Nephron (organoid): ENCODE results near the gene ARNT2.
A peak's percentile ranks its signal among the peaks of the same experiment; 100 is the strongest.

Experiments used
- H3K27ac Mint-ChIP-seq, 3 experiments: 2 replicates each; pipeline ENCODE4 v1.8.0; 2020; ENCODE audit warnings: mixed read lengths in 3 of 3, mild to moderate bottlenecking in 2 of 3, moderate library complexity in 1 of 3
- H3K27me3 Mint-ChIP-seq: 2 replicates; pipeline ENCODE4 v1.8.0; 2021; ENCODE audit warnings: low read depth, mild to moderate bottlenecking, moderate library complexity, mixed read lengths
- H3K36me3 Mint-ChIP-seq: 2 replicates; pipeline ENCODE4 v1.8.0; 2020; ENCODE audit warnings: low read depth, mixed read lengths
- H3K4me1 Mint-ChIP-seq: 2 replicates; pipeline ENCODE4 v1.8.0; 2020; ENCODE audit warnings: mixed read lengths
- H3K4me3 Mint-ChIP-seq, 3 experiments: 2 replicates each; pipeline ENCODE4 v1.8.0; 2020; ENCODE audit warnings: mild to moderate bottlenecking in 3 of 3, mixed read lengths in 3 of 3, moderate library complexity in 2 of 3
- H3K9me3 Mint-ChIP-seq: 2 replicates; pipeline ENCODE4 v1.8.0; 2020; ENCODE audit warnings: mixed read lengths
- TF ChIP-seq, protein P1 (sequence below), 3 experiments: fragments of 200-600 bp; sonication (generic); IDR thresholded peaks; one replicate each; pipeline ENCODE4 v1.5.0; 2021; ENCODE audit warnings: antibody characterized with exemption in 3 of 3; ENCODE audit not compliant: unreplicated experiment in 3 of 3

ARNT2 gene

GRCh38 chr15:80478075-80478474, 73.9 kb downstream of the ARNT2 start:
- Mint-ChIP-seq H3K4me1 (peaks cover 56% of the 10 kb centered on the region), H3K27me3 (no peaks in the 10 kb centered on the region), H3K36me3 (peaks cover 77% of the 10 kb centered on the region), H3K4me3 (no peak overlapping the region), H3K27ac (no peak overlapping the region), H3K9me3 (peaks cover 6% of the 10 kb centered on the region)
- TF ChIP-seq, protein P1, sequence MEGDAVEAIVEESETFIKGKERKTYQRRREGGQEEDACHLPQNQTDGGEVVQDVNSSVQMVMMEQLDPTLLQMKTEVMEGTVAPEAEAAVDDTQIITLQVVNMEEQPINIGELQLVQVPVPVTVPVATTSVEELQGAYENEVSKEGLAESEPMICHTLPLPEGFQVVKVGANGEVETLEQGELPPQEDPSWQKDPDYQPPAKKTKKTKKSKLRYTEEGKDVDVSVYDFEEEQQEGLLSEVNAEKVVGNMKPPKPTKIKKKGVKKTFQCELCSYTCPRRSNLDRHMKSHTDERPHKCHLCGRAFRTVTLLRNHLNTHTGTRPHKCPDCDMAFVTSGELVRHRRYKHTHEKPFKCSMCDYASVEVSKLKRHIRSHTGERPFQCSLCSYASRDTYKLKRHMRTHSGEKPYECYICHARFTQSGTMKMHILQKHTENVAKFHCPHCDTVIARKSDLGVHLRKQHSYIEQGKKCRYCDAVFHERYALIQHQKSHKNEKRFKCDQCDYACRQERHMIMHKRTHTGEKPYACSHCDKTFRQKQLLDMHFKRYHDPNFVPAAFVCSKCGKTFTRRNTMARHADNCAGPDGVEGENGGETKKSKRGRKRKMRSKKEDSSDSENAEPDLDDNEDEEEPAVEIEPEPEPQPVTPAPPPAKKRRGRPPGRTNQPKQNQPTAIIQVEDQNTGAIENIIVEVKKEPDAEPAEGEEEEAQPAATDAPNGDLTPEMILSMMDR (IDR thresholded peaks at IDR 0.05; ENCODE audit: unreplicated experiment in 3 of 3), result no peak

GRCh38 chr15:80479191-80479590, 75.0 kb downstream of the ARNT2 start:
- Mint-ChIP-seq H3K4me1 (peaks cover 56% of the 10 kb centered on the region), H3K27ac (no peak overlapping the region), H3K4me3 (no peak overlapping the region), H3K36me3 (peaks cover 66% of the 10 kb centered on the region), H3K9me3 (peaks cover 6% of the 10 kb centered on the region), H3K27me3 (no peaks in the 10 kb centered on the region)
- TF ChIP-seq, protein P1 (IDR thresholded peaks at IDR 0.05; ENCODE audit: unreplicated experiment in 3 of 3), result no peak

DNA sequence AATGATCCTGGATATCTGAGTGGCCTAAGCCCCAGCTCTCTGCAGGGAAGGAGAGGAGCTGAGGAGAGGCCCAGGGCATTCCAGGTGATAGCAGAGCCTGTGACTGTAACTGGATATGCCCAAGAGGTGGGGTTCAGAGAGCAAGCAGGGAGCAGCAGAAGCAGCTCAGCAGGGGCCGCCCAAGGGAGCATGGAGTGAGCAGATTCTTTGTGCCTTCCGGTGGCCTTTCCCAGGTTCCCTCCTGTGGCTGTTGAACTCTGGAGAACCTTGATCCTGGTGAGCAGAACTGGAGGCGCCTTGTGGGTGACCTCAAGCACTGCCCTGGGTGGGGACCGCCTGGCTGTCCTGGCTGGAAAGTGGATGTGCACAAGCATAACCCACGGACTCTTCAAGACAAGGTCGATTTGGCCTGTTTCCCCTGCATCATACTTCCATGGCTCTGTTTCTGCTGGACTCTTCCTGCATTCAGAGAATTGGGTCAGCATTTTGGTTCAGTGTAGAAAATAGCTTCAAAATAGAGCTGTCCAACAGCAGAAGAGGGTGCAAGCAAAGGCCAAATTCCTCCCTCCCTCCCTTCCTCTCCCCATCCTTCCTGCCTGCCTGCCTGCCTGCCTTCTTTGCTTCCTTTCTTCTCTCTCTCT, 76.1 kb downstream of the ARNT2 start:
- H3K4me1 Mint-ChIP-seq, result peaks cover 60% of the 10 kb centered on the region

GRCh38 chr15:80480909-80481308, 76.7 kb downstream of the ARNT2 start:
- Mint-ChIP-seq H3K36me3 (peaks cover 54% of the 10 kb centered on the region), H3K4me1 (peaks cover 63% of the 10 kb centered on the region), H3K4me3 (peak overlapping the region in 1 of 3 experiments; percentile 38), H3K27me3 (no peaks in the 10 kb centered on the region), H3K9me3 (peaks cover 3% of the 10 kb centered on the region), H3K27ac (peak overlapping the region; percentile 59 to 83 (median 83))
- TF ChIP-seq, protein P1 (IDR thresholded peaks at IDR 0.05; ENCODE audit: unreplicated experiment in 3 of 3), result no peak

More for the DNA sequence above, 76.1 kb downstream of the ARNT2 start:
- Mint-ChIP-seq H3K9me3 (peaks cover 6% of the 10 kb centered on the region), H3K27ac (peak overlapping the region; percentile 61 to 83 (median 83)), H3K36me3 (peaks cover 58% of the 10 kb centered on the region), H3K27me3 (no peaks in the 10 kb centered on the region), H3K4me3 (no peak overlapping the region)
- TF ChIP-seq, protein P1 (IDR thresholded peaks at IDR 0.05; ENCODE audit: unreplicated experiment in 3 of 3), result no peak

DNA sequence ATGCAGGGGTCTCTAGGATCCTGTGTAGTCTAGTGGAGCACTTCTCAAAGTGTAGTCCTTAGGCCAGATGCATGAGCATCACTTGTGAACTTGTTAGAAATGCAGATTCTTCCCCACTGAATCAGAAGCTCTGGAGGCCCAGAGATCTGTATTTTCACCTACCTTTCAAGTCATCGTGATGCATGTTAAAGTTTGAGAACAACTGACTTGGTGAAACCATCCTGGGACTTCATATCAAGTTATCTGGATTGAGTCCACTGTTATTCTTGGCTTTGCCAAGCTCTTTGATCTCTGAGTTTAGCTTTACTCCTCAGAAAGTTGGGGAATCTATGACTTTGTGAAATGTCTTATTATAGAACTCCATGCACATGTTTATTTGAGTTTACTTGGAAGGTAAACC, 78.5 kb downstream of the ARNT2 start:
- H3K4me3 Mint-ChIP-seq, result no peak overlapping the region
- H3K9me3 Mint-ChIP-seq, result no peaks in the 10 kb centered on the region
- peaks cover 63% of the 10 kb centered on the region for H3K4me1 Mint-ChIP-seq
- TF ChIP-seq, protein P1 (IDR thresholded peaks at IDR 0.05; ENCODE audit: unreplicated experiment in 3 of 3), result no peak
- H3K27ac Mint-ChIP-seq, result peak overlapping the region; percentile 81 to 96 (median 84)
- H3K27me3 Mint-ChIP-seq, result no peaks in the 10 kb centered on the region
- peaks cover 41% of the 10 kb centered on the region for H3K36me3 Mint-ChIP-seq

- TF ChIP-seq, protein P1 (IDR thresholded peaks at IDR 0.05; ENCODE audit: unreplicated experiment in 3 of 3), result no peak
- H3K4me1 Mint-ChIP-seq, result peaks cover 59% of the 10 kb centered on the region
- peak overlapping the region; percentile 84 to 96 (median 84) for H3K27ac Mint-ChIP-seq
- peaks cover 30% of the 10 kb centered on the region for H3K36me3 Mint-ChIP-seq
- H3K4me3 Mint-ChIP-seq, result no peak overlapping the region
- H3K9me3 Mint-ChIP-seq, result no peaks in the 10 kb centered on the region
- no peaks in the 10 kb centered on the region for H3K27me3 Mint-ChIP-seq
These were observed 79.6 kb downstream of the ARNT2 start for GRCh38 chr15:80483725-80484161.
